ENCODE measurements around the gene UBALD1.

UBALD1 gene

DNA sequence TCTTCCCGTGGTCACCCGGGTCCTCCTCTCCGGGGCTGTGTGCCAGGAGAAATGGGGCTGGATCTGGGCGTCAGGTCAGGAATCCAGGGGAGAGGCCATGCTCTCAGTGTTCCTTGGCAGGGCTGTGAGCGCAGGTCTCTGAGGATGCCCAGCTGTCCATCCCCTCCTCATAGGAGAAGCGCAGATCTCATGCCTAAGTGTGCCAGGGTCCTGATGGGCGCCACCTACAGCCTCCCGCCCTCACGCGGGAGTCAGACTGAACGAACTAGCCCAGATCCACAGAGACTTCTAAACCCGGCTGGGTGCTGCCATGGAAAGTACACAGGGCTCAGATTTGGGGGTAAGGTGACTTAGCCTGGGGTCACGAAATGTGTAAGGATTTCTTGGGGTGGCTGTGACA is 34.2 kb upstream of the UBALD1 start:
- Histone ChIP-seq H3K4me2 (ENCODE audit: low read length) (no peak overlapping the region), H3K4me3 (ENCODE audit: low read depth, low read length, poor library complexity, severe bottlenecking) (no peak overlapping the region), H3K9me2 (ENCODE audit: low read depth, low read length) (no peaks in the 10 kb centered on the region), H2AFZ (ENCODE audit: low read length) (no peak overlapping the region), H3K27ac (ENCODE audit: low read depth, low read length, poor library complexity, severe bottlenecking) (no peak overlapping the region), H3F3A (ENCODE audit: insufficient read depth, low read length) (no peaks in the 10 kb centered on the region), H3K9me3 (ENCODE audit: low read length) (no peaks in the 10 kb centered on the region), H3K36me3 (ENCODE audit: insufficient read depth, low read length) (peaks cover 25% of the 10 kb centered on the region), H3K79me2 (ENCODE audit: insufficient read depth, low read length) (no peaks in the 10 kb centered on the region), H3K4me1 (ENCODE audit: insufficient read depth, low read length, severe bottlenecking) (no peaks in the 10 kb centered on the region), H4K20me1 (ENCODE audit: insufficient read depth, low read length) (no peaks in the 10 kb centered on the region), H3K9ac (ENCODE audit: low read length) (no peak overlapping the region), H3K27me3 (ENCODE audit: insufficient read depth, low read length) (no peaks in the 10 kb centered on the region)
- TF ChIP-seq, protein P1, sequence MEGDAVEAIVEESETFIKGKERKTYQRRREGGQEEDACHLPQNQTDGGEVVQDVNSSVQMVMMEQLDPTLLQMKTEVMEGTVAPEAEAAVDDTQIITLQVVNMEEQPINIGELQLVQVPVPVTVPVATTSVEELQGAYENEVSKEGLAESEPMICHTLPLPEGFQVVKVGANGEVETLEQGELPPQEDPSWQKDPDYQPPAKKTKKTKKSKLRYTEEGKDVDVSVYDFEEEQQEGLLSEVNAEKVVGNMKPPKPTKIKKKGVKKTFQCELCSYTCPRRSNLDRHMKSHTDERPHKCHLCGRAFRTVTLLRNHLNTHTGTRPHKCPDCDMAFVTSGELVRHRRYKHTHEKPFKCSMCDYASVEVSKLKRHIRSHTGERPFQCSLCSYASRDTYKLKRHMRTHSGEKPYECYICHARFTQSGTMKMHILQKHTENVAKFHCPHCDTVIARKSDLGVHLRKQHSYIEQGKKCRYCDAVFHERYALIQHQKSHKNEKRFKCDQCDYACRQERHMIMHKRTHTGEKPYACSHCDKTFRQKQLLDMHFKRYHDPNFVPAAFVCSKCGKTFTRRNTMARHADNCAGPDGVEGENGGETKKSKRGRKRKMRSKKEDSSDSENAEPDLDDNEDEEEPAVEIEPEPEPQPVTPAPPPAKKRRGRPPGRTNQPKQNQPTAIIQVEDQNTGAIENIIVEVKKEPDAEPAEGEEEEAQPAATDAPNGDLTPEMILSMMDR (IDR thresholded peaks at IDR 0.05; ENCODE audit: low read length): no peak
- no peak for TF ChIP-seq EZH2 (IDR thresholded peaks at IDR 0.05; ENCODE audit: borderline replicate concordance, low read length)

DNA sequence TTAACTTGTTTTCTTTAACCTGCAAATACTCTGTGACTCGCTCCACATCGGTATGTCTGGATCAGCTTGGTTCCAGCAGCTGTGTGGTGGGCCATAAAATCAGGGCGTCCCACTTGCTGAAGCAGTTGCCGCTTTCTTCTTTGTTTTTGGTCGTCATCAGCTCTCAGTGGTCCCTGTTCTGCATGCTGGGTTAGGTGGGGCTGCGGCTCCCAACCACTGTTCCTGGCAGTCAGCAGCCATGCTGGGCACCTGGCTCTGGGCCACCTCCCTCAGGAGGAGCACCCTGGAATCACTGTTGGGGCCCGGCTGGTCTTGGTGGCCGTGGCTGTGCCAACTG is 32.9 kb upstream of the UBALD1 start:
- H3K36me3 ChIP-seq (ENCODE audit: insufficient read depth, low read length): peaks cover 16% of the 10 kb centered on the region
- no peaks in the 10 kb centered on the region for H3K9me2 ChIP-seq (ENCODE audit: low read depth, low read length)
- TF ChIP-seq EZH2 (IDR thresholded peaks at IDR 0.05; ENCODE audit: borderline replicate concordance, low read length): no peak
- TF ChIP-seq, protein P1 (IDR thresholded peaks at IDR 0.05; ENCODE audit: low read length): no peak
- no peak overlapping the region for H3K4me2 ChIP-seq (ENCODE audit: low read length)
- H4K20me1 ChIP-seq (ENCODE audit: insufficient read depth, low read length): no peaks in the 10 kb centered on the region
- no peaks in the 10 kb centered on the region for H3K9me3 ChIP-seq (ENCODE audit: low read length)
- H2AFZ ChIP-seq (ENCODE audit: low read length): no peak overlapping the region
- H3F3A ChIP-seq (ENCODE audit: insufficient read depth, low read length): no peaks in the 10 kb centered on the region
- H3K79me2 ChIP-seq (ENCODE audit: insufficient read depth, low read length): no peaks in the 10 kb centered on the region
- no peak overlapping the region for H3K9ac ChIP-seq (ENCODE audit: low read length)
- no peaks in the 10 kb centered on the region for H3K27me3 ChIP-seq (ENCODE audit: insufficient read depth, low read length)
- no peaks in the 10 kb centered on the region for H3K4me1 ChIP-seq (ENCODE audit: insufficient read depth, low read length, severe bottlenecking)
- H3K4me3 ChIP-seq (ENCODE audit: low read depth, low read length, poor library complexity, severe bottlenecking): no peak overlapping the region
- peak overlapping the region; percentile 19 for H3K27ac ChIP-seq (ENCODE audit: low read depth, low read length, poor library complexity, severe bottlenecking)

DNA sequence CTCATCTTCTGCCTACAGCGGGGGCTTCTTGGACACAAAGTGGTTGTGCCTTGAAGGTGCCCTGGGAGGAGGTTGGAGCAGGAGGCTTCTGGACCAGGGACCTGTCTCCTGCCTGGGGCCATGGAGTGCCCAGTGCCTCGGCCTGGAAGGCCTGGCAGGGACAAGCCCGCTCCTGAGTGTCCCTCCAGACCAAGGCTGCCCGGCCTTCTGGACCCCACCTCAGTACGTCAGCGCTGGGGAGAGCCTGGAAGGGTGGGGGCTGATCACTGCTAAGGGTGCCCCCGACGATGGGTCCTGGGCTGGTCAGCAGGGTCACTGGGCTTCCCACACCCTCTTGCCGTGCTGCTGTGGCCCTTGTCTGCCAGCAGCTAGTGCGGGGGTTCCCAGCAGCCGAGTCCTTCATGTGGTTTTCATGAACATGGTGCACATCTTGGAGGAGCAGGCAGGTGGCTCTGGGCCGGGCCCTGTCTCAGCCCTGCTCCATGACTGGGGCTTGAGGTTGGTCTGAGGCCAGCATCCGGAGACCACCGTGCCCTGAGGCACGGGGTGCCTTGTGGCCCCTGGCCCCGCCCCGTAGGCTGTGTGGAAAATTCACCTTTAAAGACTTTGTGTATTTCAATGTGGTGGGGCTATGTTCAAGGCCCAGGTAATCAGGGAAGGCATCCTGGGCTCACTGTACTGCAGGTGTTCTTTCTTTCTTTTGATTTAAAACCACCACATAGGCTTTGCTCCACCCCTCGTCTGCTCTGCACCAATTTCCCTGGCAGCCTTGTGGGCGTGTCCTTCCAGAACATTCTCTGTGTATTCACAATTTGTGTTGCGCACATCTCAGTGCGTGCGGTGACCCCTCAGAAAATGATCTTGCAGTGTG is 32.3 kb upstream of the UBALD1 start:
- H3K9me3 ChIP-seq (ENCODE audit: low read length): no peaks in the 10 kb centered on the region
- no peak overlapping the region for H3K9ac ChIP-seq (ENCODE audit: low read length)
- H4K20me1 ChIP-seq (ENCODE audit: insufficient read depth, low read length): no peaks in the 10 kb centered on the region
- TF ChIP-seq, protein P1 (IDR thresholded peaks at IDR 0.05; ENCODE audit: low read length): no peak
- no peak for TF ChIP-seq EZH2 (IDR thresholded peaks at IDR 0.05; ENCODE audit: borderline replicate concordance, low read length)
- no peaks in the 10 kb centered on the region for H3F3A ChIP-seq (ENCODE audit: insufficient read depth, low read length)
- H3K9me2 ChIP-seq (ENCODE audit: low read depth, low read length): no peaks in the 10 kb centered on the region
- H3K4me3 ChIP-seq (ENCODE audit: low read depth, low read length, poor library complexity, severe bottlenecking): no peak overlapping the region
- peaks cover 10% of the 10 kb centered on the region; the same call in 1 of the 2 replicates for H3K36me3 ChIP-seq (ENCODE audit: insufficient read depth, low read length)
- H3K4me2 ChIP-seq (ENCODE audit: low read length): no peak overlapping the region
- peaks cover 2% of the 10 kb centered on the region for H3K4me1 ChIP-seq (ENCODE audit: insufficient read depth, low read length, severe bottlenecking)
- peak overlapping the region; percentile 19 for H3K27ac ChIP-seq (ENCODE audit: low read depth, low read length, poor library complexity, severe bottlenecking)
- no peaks in the 10 kb centered on the region for H3K27me3 ChIP-seq (ENCODE audit: insufficient read depth, low read length)
- no peaks in the 10 kb centered on the region for H3K79me2 ChIP-seq (ENCODE audit: insufficient read depth, low read length)
- no peak overlapping the region for H2AFZ ChIP-seq (ENCODE audit: low read length)
